Left lung (tissue), 10 donors: ENCODE results near the gene EOMES. TPM values are rescaled to one million over a fixed set of nuclear protein-coding genes. Genes with fewer than 3 reads are reported as not detected.

Experiments
- ATAC-seq: fragments of 200-7000 bp; cut with Tn5 transposase; one replicate; pipeline ENCODE4 v1.9.1; 2020; ENCODE audit warnings: moderate library complexity
- DNase-seq, 4 donors: peaks; one replicate each; pipeline ENCODE4 v3.0.0-alpha.2; 2013 to 2020
- H3K27ac ChIP-seq, 2 donors: fragments of 200-600 bp; sonication (generic) in 1 of 2; one replicate each; pipeline versions ENCODE4 v1.5.0 to v1.8.0; 2020 to 2021
- H3K27me3 ChIP-seq, 2 donors: fragments of 200-600 bp; sonication (generic) in 1 of 2; one replicate each; pipeline versions ENCODE4 v1.5.0 to v1.8.0; 2020 to 2021
- H3K36me3 ChIP-seq, 2 donors: fragments of 200-600 bp; sonication (generic) in 1 of 2; one replicate each; pipeline versions ENCODE4 v1.5.0 to v1.8.0; 2020 to 2021
- H3K4me1 ChIP-seq, 2 donors: fragments of 200-600 bp; one replicate each; pipeline ENCODE4 v1.8.0; 2021
- H3K4me3 ChIP-seq, 2 donors: fragments of 200-600 bp; sonication (generic) in 1 of 2; one replicate each; pipeline versions ENCODE4 v1.5.0 to v1.8.0; 2020 to 2021; ENCODE audit warnings: mild to moderate bottlenecking in 1 of 2
- H3K9me3 ChIP-seq, 2 donors: fragments of 200-600 bp; sonication (generic) in 1 of 2; one replicate each; pipeline versions ENCODE4 v1.5.0 to v1.8.0; 2020 to 2021
- intact Hi-C, 2 donors: fragments of 100-400 bp; cut with DNase I; formaldehyde crosslinking; loops; one replicate each; pipeline versions ENCODE4 v1.11.2 to v1.14.2; 2022
- polyA plus RNA-seq, 6 donors: library from polyadenylated mRNA; unstranded; fragments of 120-200 nt; gene quantifications; one replicate each; pipeline ENCODE4 v1.2.1, GENCODE V29; 2013; ENCODE audit not compliant: insufficient read length in 6 of 6
- total RNA-seq, 2 donors: library from RNA; stranded (reverse); fragmentation: NEBNext Ultra II Directional; extraction: Animal tissue kit (Norgen Biotek cat#: 25700); gene quantifications; one replicate each; pipeline ENCODE4 v1.2.1, GENCODE V29; 2021
- TF ChIP-seq, protein P1 (sequence below), 2 donors: fragments of 200-600 bp; sonication (generic) in 1 of 2; IDR thresholded peaks; one replicate each; pipeline versions ENCODE4 v1.5.0 to v1.8.0; 2021; ENCODE audit warnings: antibody characterized with exemption in 2 of 2
- donor health status: DM: no; HTN: yes; CAD: no.
- donor health status: DM: no; HTN: no; CAD: no.

EOMES gene
- total and polyA plus RNA-seq, 8 donors = 0.21 to 0.94 (median 0.41) TPM

GRCh38 chr3:27713435-27714145, 8.5 kb downstream of the EOMES start:
- DNase-seq (peak in 1 of 4 donors; percentile 64), ATAC-seq (no peak)
- intact Hi-C loops = loop anchor here in 1 of 2 donors (10.0 kb wide), 1 partner anchor 621 kb away; no protein-coding TSS in a partner anchor
- Histone ChIP-seq H3K4me3 (peak overlapping the region; percentile 32 to 48), H3K9me3 (no peaks in the 10 kb centered on the region), H3K27me3 (peaks cover 44 to 83% of the 10 kb centered on the region in 2 donors), H3K36me3 (no peaks in the 10 kb centered on the region), H3K4me1 (peaks cover 16 to 33% of the 10 kb centered on the region in 2 donors), H3K27ac (no peak overlapping the region)
- TF ChIP-seq, protein P1, sequence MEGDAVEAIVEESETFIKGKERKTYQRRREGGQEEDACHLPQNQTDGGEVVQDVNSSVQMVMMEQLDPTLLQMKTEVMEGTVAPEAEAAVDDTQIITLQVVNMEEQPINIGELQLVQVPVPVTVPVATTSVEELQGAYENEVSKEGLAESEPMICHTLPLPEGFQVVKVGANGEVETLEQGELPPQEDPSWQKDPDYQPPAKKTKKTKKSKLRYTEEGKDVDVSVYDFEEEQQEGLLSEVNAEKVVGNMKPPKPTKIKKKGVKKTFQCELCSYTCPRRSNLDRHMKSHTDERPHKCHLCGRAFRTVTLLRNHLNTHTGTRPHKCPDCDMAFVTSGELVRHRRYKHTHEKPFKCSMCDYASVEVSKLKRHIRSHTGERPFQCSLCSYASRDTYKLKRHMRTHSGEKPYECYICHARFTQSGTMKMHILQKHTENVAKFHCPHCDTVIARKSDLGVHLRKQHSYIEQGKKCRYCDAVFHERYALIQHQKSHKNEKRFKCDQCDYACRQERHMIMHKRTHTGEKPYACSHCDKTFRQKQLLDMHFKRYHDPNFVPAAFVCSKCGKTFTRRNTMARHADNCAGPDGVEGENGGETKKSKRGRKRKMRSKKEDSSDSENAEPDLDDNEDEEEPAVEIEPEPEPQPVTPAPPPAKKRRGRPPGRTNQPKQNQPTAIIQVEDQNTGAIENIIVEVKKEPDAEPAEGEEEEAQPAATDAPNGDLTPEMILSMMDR (IDR thresholded peaks at IDR 0.05) = no peak

DNA sequence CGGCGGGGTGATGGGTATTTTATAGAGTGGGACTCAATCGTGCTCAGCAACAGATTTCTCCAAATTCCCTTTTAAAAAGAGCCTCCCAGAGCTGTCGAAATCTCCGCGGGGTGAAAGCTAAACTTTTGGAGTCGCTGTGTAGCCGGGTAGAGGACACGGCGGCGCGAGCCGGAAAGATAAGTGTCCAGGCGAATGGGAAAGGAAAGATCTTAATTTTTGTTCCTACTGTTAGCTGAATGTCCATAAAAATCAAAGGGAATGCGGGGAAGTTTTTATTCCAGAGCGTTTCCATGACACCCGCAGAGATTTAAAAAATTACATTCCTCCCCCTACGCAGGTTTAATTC, 9.1 kb downstream of the EOMES start:
- TF ChIP-seq, protein P1 (IDR thresholded peaks at IDR 0.05) = no peak
- ATAC-seq = peak; percentile 31

GRCh38 chr3:27712136-27713077, 9.7 kb downstream of the EOMES start:
- no peaks in the 10 kb centered on the region for H3K9me3 ChIP-seq
- peaks cover 16 to 33% of the 10 kb centered on the region in 2 donors for H3K4me1 ChIP-seq
- H3K4me3 ChIP-seq = peak overlapping the region; percentile 32 to 48
- DNase-seq (peak in 3 of 4 donors; percentile 78 to 91 (median 82)), ATAC-seq (peak; percentile 96)
- no peaks in the 10 kb centered on the region for H3K36me3 ChIP-seq
- peaks cover 42 to 82% of the 10 kb centered on the region in 2 donors for H3K27me3 ChIP-seq
- intact Hi-C loops = loop anchor here in 1 of 2 donors (10.0 kb wide), 1 partner anchor 622 kb away; no protein-coding TSS in a partner anchor
- no peak overlapping the region for H3K27ac ChIP-seq
- TF ChIP-seq, protein P1 (IDR thresholded peaks at IDR 0.05) = peak; percentile 73 to 77

More for the DNA sequence above, 9.1 kb downstream of the EOMES start:
- Histone ChIP-seq H3K4me1 (peaks cover 16 to 33% of the 10 kb centered on the region in 2 donors), H3K4me3 (peak overlapping the region; percentile 32 to 48), H3K36me3 (no peaks in the 10 kb centered on the region), H3K9me3 (no peaks in the 10 kb centered on the region), H3K27ac (no peak overlapping the region), H3K27me3 (peaks cover 44 to 82% of the 10 kb centered on the region in 2 donors)
- DNase-seq = peak in 1 of 4 donors; percentile 37
- intact Hi-C loops = loop anchor here in 1 of 2 donors (10.0 kb wide), 1 partner anchor 622 kb away; no protein-coding TSS in a partner anchor

- Histone ChIP-seq H3K9me3 (no peaks in the 10 kb centered on the region), H3K27ac (no peak overlapping the region), H3K4me3 (no peak overlapping the region), H3K4me1 (peaks cover 0 to 11% of the 10 kb centered on the region in 2 donors), H3K36me3 (no peaks in the 10 kb centered on the region), H3K27me3 (peaks cover 7 to 41% of the 10 kb centered on the region in 2 donors)
- intact Hi-C loops = no loop called here
- DNase-seq (no peak), ATAC-seq (no peak)
- TF ChIP-seq, protein P1 (IDR thresholded peaks at IDR 0.05) = no peak
Observed at GRCh38 chr3:27708250-27708649, 13.9 kb downstream of the EOMES start.
